22Rv1 (cell line): ENCODE data around the gene UBL3.

Experiments
- H3K27ac ChIP-seq: fragments of 450-650 bp; 2 replicates; pipeline ENCODE4 v1.5.1; 2017
- ZFX ChIP-seq: fragments of 450-650 bp; IDR thresholded peaks from 2 replicates; pipeline ENCODE4 v1.6.1; 2017; ENCODE audit warnings: antibody characterized with exemption, borderline replicate concordance
- TF ChIP-seq, protein P1 (sequence below): fragments of 450-650 bp; IDR thresholded peaks from 2 replicates; pipeline ENCODE4 v1.5.1; 2017; ENCODE audit warnings: mild to moderate bottlenecking

Gene UBL3

GRCh38 chr13:29761160-29761559, 89.3 kb downstream of the UBL3 start:
- no peak overlapping the region for H3K27ac ChIP-seq
- TF ChIP-seq, protein P1, sequence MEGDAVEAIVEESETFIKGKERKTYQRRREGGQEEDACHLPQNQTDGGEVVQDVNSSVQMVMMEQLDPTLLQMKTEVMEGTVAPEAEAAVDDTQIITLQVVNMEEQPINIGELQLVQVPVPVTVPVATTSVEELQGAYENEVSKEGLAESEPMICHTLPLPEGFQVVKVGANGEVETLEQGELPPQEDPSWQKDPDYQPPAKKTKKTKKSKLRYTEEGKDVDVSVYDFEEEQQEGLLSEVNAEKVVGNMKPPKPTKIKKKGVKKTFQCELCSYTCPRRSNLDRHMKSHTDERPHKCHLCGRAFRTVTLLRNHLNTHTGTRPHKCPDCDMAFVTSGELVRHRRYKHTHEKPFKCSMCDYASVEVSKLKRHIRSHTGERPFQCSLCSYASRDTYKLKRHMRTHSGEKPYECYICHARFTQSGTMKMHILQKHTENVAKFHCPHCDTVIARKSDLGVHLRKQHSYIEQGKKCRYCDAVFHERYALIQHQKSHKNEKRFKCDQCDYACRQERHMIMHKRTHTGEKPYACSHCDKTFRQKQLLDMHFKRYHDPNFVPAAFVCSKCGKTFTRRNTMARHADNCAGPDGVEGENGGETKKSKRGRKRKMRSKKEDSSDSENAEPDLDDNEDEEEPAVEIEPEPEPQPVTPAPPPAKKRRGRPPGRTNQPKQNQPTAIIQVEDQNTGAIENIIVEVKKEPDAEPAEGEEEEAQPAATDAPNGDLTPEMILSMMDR: no peak
- TF ChIP-seq ZFX: no peak

- no peak overlapping the region for H3K27ac ChIP-seq
- TF ChIP-seq ZFX: no peak
- TF ChIP-seq, protein P1: no peak
These were observed 89.9 kb downstream of the UBL3 start for GRCh38 chr13:29760544-29760943.

DNA sequence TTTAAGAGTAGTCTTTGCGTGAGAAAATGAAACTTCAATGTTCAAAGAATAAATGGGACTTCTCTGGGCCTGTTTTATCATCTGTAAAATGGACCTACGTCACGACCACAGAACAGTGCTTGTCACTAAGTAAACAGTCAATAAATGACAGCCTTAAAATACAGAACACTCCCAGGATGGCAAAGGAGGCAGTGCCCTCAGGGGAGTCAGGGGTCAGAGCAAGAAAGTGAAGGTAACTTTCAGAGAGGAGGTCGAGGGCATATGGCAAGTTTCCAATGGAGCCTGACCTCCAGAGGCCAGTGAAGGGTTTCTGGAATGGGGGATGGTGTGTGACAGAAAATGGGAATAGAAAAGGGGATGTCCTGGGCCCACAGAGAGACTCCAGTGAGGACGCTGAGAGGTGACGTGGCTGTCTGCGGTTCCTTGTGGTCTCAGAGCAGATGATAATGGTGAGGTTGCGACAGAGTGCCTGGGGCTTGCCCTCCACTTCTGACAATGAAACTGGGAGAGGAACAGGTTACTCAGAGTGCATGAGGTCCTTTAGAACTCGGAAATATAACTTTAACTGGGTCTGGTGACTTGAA, 91.8 kb downstream of the UBL3 start:
- TF ChIP-seq ZFX: no peak
- TF ChIP-seq, protein P1: no peak
- H3K27ac ChIP-seq: no peak overlapping the region

DNA sequence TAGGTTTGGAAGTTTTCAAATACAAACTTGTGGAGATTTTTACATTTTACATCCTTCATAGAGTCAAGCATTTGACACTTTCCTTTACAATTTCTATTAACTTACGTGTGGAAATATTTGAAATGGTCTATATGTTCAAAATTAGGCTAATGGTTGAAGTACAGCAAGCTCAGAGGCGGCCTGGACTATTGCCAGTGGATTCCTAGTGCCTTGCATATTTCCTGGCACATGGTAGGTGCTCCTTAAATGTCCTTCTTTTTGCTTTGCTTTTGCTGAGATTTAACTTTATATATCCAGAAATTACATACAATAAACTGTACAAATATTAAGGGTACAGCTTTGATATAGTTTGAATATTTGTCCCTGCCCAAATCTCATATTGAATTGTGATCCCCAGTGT, 93.9 kb downstream of the UBL3 start:
- TF ChIP-seq, protein P1: no peak
- TF ChIP-seq ZFX: no peak
- H3K27ac ChIP-seq: no peak overlapping the region

DNA sequence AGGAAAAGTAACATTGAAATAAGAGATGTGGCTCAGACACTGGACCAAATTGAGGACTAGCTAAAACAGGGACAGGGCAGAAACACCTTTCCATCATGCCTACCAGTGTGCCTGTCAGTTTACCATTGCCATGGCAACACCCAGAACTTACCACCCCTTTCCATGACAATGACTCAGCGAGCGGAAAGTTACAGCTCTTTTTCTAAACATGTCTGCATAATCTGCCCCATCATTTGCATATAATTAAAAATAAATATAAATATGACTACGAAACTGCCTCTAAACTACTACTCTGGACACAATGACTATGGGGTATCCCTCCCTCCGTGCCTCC, 96.0 kb downstream of the UBL3 start:
- H3K27ac ChIP-seq: no peak overlapping the region
- no peak for TF ChIP-seq ZFX
- TF ChIP-seq, protein P1: no peak

- no peak for TF ChIP-seq ZFX
- TF ChIP-seq, protein P1: no peak
- H3K27ac ChIP-seq: no peak overlapping the region
These were observed 96.6 kb downstream of the UBL3 start for GRCh38 chr13:29753618-29754472.

DNA sequence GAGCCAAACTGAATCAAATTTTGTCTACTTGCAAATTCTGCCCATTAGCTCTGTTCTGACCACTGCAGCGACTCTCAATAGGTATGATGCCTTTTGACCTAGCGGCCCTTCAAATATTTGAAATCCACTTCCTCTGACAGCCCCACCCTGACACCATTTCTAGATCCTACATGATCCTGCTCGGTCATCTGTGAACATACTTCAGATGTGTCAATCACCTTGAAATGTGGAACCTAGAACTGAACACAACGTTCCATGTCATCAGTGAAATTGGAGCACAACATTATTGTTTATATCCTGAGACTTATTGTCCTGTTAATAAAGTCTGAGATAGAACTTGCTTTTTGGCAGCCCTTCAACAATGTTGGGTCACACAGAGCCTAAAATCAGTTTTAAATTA, 98.2 kb downstream of the UBL3 start:
- no peak overlapping the region for H3K27ac ChIP-seq
- TF ChIP-seq, protein P1: no peak
- TF ChIP-seq ZFX: no peak
